ENCODE data around the gene RAB15.

The RAB15 gene

DNA sequence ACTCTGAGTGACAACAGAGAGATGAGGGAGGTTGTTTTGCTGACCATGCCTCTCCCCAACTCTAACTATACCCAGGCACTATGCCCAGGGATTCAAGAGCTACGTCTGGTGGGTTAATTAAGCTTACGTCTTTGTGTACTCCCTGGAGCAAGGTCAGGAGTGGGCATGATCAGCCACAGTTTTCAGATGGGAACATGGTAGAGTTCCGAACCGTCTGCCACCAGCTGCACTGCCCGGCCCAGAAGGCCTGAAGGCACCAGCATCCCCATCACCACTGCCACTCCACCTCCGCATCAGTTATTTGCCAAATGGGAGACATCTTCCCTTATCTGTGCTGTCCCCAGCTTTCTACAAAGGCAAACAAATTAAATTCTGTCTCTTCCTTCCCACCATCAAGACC lies 18.5 kb downstream of the RAB15 start:
- DNase-seq, result no peak

DNA sequence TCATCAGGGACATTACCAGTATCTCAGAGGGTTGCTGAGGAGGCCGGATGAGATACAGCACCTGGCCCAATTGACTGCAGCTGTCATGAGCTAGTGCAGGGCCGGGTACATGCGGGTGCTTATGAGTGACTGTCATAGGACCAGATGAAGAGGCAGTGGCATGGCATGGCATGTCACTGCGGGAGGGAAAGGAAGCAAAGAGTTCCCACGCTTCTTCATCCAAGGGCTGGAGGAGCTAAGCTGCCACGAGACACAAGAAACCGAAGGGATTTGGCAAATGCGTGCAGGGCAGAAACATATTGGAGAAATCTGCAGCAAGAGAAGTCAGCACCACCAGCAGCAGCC lies 18.9 kb downstream of the RAB15 start:
- no peak for DNase-seq

DNA sequence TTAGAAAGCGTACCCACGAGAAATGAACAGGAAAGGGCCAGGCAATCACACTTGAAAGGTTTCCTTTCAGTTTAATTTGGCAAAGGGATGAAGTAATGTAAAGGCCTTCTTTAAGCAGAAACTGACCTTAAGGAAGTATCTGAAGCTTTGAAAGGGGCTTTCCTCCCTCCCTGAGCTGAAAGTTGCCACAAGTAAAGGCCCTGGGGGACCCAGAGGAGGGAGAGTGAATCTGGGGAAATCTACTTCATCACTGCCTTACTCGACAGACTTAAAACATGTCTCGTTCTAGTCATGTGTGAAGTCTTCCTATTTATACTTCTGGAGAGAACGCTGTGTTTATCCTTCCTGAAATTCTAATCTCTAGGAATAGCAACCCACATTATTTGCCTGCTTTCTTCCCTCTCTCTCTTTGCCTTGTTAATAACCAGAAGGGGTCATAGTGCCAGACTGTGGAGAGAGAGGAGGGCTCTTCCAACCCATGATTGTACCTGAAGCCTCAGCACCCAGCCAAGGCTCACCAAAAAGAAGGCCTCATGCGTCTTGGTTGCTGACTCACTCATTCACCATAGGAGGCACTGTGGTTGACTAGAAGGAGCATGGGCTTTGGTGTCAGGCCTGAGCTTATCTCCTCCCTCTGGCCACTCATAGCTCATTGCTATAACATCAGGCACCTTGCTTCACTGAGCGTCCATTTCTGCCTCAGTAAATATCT lies 19.4 kb downstream of the RAB15 start:
- DNase-seq, result no peak

DNA sequence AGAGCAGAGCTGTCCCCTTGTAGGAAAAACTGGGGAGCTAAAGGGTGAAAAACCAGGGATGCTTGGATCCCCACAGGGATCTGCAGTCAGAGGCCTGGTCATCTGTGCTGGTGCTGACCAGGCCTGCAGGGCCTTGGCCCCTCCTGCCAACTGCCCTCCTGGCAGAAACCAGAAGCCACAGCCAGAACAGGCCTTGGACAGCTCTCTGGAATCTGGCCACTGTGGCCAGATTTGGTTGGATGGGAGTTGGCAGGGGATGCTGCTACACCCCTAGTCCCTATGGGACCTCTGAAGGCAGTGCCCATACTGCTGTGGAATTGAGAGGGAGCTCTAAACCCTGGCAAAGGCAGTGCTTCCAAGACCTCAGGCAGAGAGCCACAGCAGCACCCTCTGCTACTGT lies 20.4 kb downstream of the RAB15 start:
- no peak for DNase-seq

DNA sequence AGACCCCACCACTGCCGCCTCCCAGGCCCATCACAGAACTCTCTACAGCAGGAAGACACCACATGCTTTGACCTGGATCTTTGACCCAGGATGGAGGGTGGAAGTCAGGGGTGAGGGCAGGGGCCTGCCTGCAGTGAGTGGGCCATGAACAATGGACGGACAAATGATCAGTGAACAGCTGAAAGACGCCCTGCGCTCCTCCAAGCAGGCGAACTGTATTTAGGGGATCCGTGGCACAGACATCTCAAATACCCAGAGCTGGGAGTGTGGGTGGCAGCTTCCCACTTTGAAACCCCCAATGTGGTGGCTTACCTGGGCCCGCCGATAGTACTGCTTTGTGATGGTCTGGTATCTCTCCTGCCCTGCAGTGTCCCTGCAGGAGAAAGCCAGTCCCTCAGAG lies 20.8 kb downstream of the RAB15 start:
- no peak for DNase-seq

DNA sequence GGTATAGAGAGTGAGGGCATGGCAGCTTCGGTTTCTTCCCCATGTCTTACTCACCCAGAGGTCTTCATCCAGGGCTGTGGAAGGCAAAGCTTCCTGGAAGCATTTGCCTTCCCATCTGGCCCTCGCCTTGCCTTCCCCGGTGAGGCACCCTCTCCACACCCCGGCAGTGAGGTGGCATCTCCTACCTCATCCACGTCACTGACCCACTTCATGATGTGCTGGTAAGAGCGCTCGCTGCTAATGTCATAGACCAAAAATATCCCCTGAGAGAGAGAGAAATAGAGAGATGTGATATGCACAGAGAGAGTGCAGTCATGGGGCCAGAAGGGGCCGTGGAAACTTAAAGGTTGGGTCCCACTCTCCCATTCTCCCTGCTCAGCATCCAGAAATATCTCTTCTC lies 21.2 kb downstream of the RAB15 start:
- no peak for DNase-seq

DNA sequence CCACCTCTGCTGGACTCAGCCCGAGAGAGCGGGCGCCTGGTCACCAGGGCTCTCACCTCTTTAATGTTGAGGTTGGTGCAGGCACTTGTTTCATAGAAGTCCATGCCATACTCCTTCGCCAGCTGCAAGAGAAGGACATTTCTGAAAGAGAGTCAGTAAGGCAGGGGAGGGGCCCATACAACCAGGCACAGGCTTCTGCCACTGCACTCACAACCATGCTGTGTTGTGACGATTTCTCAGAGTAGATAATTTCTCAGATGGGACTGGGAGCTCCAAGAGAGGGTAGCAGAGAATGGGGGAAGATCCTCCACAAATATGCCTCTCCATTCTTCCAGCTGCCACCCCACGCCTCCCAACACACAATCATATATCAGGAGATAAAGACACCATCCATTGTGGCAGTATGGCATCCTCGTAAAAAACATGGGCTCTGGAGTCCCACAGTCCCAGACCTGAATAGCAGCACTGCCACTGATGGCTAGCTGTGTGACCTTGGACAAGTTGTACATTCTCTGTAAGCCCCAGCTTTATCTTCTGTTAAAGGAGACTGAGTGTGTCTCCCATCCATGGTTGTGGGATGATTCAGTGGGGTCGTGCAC lies 23.4 kb downstream of the RAB15 start:
- DNase-seq, result no peak

DNA sequence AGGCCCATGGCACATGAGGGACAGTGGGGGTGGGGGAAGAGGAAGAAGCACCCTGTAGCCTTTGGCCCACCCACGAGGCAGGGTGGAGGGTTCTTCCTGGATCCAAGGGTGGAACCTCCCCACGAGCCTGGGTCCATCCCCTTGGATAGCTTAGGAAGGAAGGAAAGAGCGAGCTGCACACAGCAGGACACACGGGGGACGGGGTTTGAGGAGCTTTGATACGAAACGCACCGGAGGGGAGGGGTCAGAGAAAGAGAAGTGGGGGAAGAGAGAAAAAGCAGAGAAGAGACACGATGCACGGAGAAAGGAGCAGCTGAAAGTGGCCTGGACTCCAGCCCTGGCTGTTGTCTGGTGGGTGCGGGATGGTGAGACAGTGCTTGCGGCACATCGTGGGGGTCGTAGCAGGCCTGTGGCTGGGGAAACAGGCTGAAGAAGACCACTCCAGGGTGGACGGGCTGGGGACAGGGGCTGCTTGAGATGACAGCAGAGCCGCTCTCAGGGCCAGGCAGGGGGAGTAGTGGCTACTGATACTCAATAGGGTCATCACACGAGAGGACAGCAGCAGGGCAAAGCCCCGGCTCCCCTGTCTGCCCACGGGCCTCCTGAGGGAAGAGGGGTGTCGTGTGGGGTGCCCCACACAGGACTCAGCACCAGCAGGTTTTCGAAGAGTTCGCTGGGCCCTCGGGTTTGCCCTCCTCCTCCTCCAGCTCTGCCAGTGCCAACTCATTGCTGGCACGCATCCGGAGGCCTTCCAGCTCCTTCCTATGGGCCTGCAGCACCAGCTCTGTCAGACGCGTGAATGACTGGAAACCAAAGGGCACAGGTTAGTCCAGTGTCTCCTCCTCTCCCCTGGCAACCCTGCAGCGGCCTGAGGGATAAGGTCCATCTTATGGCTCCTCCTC lies 24.2 kb downstream of the RAB15 start:
- no peak for DNase-seq

DNA sequence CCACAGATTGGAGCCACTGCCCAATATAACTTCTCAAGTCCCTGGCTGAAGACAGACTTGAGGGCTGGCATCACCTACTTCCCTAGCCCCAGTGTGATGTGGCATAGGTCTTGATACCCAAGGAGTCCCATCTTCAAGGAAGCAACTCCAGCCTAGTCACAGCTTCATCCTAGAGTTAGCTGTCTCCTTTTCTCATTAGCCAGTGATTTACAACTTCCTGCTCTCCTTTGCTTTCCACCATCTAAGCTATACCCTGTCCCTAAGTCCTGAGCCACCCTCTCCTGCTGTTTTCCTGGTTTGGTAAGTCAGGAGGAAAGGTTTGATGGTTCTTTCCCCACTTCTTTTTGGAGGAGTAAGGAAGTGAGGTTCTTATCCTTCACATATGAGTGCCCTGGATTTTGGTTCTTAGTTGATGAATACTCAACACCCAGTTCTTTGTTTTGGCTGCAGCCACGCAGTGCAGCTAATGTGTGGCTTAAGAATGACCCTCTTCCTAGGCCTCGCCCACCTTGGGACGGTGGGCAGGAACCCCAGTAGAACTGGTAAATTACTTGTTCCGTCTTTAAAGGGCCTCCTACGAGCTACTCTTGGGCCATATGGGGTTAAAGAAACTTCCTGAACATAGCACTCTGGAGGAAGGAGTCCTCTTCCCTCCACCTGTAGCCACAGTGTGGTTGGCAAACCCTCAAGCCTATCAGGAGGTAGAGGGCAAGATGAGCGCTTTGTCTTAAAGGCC lies 25.7 kb downstream of the RAB15 start:
- DNase-seq, result no peak

DNA sequence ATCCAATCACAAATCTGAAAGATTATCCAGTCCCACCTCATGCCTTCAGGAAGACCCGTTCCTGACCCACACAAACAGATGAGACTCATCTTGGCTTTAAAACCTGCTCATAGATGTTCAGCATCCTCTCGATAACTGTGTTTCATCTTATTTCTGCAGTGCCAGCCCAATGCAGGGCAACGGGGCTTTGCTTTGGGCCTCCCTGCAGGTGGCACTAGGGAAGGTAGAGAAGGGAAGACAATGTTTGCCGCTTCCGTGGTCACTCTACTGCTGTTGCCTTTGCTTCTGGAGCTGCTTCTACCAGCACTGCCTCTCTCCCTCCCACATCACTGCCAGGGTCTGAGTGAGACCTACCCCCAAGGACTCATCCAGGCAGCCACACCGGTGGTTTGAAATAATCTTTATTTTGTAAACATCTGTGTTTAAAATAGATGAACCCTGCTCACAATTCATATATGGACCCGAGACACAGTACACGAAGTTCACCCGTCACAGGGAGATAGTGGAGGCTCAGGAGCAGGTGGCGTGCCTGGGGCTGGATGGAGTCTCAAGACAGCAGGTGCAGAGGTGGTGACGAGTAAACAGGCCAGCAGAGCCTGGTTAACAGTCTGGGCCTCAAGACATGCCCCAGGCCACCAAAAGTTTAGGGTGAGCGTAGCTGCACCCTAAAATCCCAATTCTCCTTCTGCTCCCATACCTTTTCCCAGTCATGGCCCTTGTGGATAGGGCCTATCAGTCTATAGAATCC lies 26.5 kb downstream of the RAB15 start:
- DNase-seq, result no peak

DNA sequence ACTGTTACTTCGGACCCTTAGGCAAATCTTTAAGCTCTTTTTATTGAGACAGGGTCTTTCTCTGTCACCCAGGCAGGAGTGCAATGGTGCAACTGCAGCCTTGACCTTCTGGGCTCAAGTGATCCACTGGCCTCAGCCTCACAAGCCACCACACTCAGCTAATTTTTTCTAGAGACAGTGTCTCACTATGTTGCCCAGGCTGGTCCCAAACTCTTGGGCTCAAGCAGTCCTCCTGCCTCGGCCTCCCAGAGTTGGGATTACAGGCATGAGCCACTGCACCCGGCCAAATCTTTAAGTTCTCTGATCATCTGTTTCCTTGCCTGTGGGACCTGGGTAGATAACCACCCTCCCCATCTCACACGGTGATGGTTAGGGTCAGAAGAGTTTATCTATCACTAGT lies 27.3 kb downstream of the RAB15 start:
- DNase-seq, result no peak

DNA sequence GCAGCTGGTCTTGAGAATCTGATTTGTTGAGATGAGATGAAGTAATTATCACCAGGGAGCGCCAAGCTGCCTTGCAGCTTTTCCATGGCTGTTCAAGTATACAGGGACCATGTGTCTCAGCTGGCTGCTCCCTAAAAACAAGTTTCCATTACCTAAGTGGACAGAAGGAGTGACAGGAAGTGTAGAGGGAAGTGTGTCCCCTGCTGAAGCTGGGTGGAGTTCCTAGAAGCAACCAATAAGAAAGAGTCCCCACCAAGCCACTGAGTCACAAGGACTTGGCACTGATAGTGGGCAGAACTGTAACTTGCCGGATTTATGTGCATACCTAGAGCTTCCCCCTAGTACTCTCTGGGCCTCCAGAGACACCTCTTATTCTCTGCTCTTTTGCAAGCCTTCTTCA lies 28.1 kb downstream of the RAB15 start:
- DNase-seq, result no peak

DNA sequence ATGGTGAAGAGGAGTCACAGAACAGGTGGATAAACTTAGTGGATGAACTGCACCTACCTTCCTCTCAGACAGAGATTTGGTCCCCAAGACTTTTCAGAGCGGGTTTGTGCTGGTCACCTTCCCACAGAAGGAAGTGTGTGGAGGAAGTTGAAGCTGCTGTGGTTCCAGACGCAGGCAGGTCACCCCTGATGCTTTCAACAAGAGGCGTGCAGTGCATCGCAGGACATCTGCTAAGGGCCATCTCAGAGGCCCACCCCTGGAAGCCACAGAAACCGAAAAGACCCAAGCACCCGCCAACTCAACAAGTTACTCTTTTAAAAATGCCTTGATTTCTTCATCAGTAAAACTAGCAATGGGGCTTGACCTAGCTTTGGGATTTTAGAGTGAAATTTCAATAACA lies 28.6 kb downstream of the RAB15 start:
- DNase-seq, result no peak

DNA sequence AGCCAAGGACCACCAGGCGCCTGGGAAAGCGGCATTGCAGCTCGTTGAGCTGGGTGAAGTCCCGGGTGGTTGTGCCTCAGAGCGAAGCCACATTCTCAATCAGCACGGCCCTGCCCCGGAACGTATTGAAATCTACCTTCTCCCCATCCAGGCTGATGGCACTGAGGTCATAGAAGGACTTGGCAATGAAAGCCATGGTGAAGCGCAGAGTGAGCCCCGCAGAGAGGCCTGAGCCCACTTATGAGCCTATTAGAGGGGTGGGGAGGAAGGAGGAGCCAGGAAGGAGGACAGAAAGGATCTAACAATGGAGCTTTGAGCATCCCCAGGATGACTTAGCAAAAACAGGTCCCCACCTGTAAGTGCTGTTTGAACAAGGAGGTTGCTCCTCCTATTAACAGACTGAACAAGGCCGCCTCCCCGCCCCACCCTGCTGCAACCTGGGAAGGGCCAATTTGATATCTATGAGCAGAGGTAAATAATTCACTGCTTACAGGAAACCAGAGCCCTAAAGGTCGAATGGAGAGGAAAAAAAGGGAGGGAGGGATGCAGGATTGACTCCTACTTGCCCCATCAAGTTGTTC lies 29.5 kb downstream of the RAB15 start, which contains the start of gene GPX2:
Gene GPX2 (minus strand): TSS at position 215 of the 581 bp plus-strand sequence. CDS start 19 bp downstream, at position 196.
- no peak for DNase-seq

DNA sequence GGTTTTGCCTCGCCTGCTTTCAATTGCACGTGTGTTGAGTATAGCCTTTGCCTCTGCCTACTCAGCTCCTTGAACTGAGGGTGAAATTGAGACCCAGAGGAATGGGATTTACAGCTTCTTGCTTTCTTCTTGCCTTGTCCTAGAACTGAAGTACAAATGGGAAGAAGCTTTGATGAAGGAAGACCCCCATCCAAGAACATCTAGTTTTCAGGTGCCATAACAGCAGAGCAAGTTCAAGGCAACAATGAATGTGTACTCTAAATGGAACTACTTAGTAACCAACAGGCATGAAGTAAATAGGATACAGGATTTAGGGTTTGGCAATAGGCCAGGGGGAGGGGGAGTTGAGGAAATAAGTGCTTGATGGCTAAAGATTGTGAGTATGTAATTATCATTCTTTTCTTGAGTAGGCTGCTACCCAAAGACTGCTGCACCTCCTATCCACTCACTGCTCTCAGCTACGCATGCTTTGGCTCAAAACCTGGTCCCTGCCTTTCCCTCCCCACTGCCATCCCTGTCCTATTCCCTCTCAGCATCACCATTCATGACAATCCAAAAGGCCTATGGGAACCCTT lies 31.7 kb downstream of the RAB15 start:
- no peak for DNase-seq

DNA sequence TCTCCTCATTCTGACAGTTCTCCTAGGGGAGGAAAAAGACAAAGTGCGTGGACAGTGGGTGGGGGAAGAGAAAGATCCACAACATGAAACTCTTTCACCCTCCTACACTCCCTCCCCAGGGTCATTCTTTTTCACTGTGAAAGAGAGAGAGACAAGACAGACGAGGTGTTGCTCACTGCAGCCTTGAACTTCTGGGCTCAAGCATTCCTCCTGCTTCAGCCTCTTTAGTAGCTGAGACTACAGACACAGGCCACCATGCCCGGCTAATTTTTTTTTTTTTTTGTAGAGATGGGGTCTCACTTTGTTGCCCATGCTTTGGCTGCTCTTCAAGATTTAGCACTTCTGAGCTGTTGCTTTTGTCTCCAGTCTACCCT lies 32.3 kb downstream of the RAB15 start:
- DNase-seq, result no peak

DNA sequence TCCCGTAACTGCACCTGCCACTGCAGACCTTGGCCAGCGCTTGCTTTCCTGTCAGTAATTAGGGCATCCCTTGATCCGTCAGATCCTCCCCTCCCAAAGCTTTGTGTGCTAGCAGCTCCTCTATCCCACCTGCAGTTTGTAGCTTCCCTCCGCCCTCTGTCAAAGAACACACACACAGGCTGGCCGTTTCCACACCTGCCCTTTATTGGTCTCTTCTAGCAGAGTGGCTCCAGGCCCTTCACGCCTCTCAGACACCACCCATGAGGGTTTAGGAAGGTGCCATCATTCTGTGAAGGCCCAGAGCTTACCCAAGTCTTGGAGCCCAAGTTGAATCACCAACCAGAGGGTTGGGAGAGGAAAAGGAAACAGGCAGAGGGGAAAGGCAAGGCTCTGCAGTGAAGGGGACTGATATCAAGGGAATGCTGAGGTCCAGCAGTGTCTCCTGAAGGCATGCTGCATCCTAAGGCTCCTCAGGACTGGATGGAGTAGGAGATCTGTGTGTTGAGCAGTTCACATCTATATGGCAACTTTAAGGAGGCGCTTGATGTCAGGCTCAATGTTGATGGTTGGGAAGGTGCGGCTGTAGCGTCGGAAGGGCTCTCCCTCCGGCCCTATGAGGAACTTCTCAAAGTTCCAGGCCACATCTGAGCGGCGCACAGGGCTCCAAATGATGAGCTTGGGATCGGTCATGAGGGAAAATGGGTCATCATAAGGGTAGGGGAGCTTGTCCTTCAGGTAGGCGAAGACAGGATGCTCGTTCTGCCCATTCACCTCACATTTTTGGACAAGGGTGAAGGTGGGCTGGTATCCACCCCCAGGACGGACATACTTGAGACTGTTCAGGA lies 32.9 kb downstream of the RAB15 start:
- no peak for DNase-seq

DNA sequence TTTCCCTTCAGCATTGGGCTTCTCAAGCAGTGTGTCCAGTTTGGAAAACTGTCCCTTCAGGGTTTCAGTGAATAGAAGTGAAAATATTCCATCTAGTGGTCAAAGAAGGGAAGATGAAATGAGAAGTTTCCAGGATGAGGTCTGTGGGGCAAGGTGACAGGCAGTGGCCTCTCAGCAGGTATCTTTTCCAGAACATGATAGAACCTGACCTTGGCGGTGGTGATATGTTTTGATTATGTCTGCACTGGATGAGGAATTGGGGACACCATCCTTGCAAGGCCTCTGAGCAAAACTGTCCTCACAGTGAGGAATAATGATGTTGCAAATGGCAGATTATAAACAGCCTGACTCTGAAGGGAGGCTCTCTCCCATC lies 34.3 kb downstream of the RAB15 start:
- DNase-seq, result no peak

DNA sequence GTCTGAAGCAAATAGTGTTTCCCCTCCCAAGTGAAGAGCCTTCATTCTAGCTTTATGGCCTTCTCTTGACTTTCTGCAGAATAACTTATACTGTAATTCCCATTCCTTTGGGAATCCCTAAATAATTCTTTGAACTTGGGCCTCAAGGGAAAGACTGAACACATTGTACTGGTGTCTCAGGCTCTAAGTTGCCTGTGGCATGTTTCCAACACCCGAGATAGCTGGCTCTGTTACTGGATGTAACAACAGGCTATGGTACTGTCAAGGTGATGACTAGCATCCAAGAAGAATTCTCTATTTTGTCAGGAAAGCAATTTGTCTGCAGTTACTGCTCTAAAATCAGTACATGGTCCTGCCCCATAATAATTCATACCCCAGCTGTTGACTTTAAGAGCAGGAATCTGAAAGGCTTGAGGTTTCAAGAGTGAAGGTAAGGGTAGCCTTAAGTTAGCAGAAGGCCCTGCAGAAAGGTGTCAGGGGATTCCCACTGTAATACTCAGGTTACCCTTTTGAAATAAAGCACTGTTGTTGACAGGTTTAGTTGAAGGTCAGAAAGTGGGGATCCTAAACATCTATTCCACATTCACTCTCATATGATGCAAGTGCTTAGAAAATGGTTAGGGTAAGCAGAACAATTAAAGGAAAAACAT lies 34.8 kb downstream of the RAB15 start:
- DNase-seq, result no peak

DNA sequence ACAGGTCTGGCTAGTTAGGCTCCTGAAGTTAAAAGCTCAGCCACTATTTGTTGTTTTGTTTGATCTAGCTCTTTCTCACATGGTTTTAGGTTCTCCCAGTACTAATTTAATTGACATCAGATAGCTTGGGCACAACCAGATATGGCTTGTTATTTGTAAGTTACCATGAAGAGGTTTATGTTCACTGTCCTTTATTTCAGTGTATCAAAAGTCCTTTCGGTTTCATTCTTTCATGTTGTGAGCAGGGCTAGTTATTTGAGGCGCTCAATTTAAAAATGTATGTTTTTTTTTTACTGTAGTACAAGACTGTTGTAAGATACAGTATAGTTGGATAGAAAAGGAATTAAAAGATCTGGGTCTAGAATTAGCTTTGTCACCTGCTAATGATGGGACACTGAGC lies 36.6 kb downstream of the RAB15 start:
- no peak for DNase-seq

Data from cortex of kidney (tissue), 1 donor.